Gastrocnemius medialis (tissue), 4 donors: ENCODE data around the gene TSSK6.

Experiments
- POLR2A ChIP-seq, 2 donors: fragments of 450-650 bp; IDR thresholded peaks; one replicate each; pipeline ENCODE4 v1.6.1; 2017; ENCODE audit warnings: antibody characterized with exemption in 2 of 2, mild to moderate bottlenecking in 2 of 2, moderate library complexity in 2 of 2
- TF ChIP-seq, protein P1 (sequence below), 5 experiments: fragments of 450-650 bp in 3 of 5; fragments of 200-600 bp in 2 of 5; sonication (generic) in 2 of 5; IDR thresholded peaks in 4 of 5; conservative IDR thresholded peaks in 1 of 5; 1 replicate in 4 of 5; 2 replicates in 1 of 5; pipeline ENCODE4 v1.5.1; 2016 to 2019; ENCODE audit warnings: antibody characterized with exemption in 5 of 5, mild to moderate bottlenecking in 3 of 5, moderate library complexity in 3 of 5

GRCh38 chr19:19506592-19506991 is 8.8 kb downstream of the TSSK6 start:
- TF ChIP-seq, protein P1, sequence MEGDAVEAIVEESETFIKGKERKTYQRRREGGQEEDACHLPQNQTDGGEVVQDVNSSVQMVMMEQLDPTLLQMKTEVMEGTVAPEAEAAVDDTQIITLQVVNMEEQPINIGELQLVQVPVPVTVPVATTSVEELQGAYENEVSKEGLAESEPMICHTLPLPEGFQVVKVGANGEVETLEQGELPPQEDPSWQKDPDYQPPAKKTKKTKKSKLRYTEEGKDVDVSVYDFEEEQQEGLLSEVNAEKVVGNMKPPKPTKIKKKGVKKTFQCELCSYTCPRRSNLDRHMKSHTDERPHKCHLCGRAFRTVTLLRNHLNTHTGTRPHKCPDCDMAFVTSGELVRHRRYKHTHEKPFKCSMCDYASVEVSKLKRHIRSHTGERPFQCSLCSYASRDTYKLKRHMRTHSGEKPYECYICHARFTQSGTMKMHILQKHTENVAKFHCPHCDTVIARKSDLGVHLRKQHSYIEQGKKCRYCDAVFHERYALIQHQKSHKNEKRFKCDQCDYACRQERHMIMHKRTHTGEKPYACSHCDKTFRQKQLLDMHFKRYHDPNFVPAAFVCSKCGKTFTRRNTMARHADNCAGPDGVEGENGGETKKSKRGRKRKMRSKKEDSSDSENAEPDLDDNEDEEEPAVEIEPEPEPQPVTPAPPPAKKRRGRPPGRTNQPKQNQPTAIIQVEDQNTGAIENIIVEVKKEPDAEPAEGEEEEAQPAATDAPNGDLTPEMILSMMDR (IDR thresholded peaks at IDR 0.05 in 4 of 5, conservative IDR thresholded peaks at IDR 0.05 in 1 of 5): no peak
- TF ChIP-seq POLR2A (IDR thresholded peaks at IDR 0.05): no peak
